ENCODE measurements around the gene COLEC11. TPM values are rescaled to one million over a fixed set of nuclear protein-coding genes. Genes with fewer than 3 reads are reported as not detected.
"Not testable (repeated sequence)": the region's sequence is repeated elsewhere in the genome, so short reads cannot be mapped to it uniquely, and the experiment has no call there.

The COLEC11 gene
- total and polyA plus RNA-seq, 9 donors, result 16.7 to 187 (median 59.9) TPM

GRCh38 chr2:3617198-3617890 is 22.4 kb downstream of the COLEC11 start:
- H3K9me3 ChIP-seq, result no peaks in the 10 kb centered on the region
- intact Hi-C loops (cut with DNase I), result no loop called here
- TF ChIP-seq EP300 (IDR thresholded peaks at IDR 0.05) (no peak), POLR2A (IDR thresholded peaks at IDR 0.05) (no peak)
- TF ChIP-seq, protein P1, sequence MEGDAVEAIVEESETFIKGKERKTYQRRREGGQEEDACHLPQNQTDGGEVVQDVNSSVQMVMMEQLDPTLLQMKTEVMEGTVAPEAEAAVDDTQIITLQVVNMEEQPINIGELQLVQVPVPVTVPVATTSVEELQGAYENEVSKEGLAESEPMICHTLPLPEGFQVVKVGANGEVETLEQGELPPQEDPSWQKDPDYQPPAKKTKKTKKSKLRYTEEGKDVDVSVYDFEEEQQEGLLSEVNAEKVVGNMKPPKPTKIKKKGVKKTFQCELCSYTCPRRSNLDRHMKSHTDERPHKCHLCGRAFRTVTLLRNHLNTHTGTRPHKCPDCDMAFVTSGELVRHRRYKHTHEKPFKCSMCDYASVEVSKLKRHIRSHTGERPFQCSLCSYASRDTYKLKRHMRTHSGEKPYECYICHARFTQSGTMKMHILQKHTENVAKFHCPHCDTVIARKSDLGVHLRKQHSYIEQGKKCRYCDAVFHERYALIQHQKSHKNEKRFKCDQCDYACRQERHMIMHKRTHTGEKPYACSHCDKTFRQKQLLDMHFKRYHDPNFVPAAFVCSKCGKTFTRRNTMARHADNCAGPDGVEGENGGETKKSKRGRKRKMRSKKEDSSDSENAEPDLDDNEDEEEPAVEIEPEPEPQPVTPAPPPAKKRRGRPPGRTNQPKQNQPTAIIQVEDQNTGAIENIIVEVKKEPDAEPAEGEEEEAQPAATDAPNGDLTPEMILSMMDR (IDR thresholded peaks at IDR 0.05), result no peak
- WGBS, 3 donors, result 96 to 98% (median 97%) methylated on average over 21 of the region's 21 CpGs
- peaks cover 1% of the 10 kb centered on the region for H3K4me1 ChIP-seq (ENCODE audit: insufficient read depth)
- DNase-seq, result peak in 1 of 5 donors; percentile 9
- no peaks in the 10 kb centered on the region for H3K27me3 ChIP-seq
- no peaks in the 10 kb centered on the region for H3K36me3 ChIP-seq
- H3K4me3 ChIP-seq, result no peak overlapping the region
- no peak overlapping the region for H3K27ac ChIP-seq

DNA sequence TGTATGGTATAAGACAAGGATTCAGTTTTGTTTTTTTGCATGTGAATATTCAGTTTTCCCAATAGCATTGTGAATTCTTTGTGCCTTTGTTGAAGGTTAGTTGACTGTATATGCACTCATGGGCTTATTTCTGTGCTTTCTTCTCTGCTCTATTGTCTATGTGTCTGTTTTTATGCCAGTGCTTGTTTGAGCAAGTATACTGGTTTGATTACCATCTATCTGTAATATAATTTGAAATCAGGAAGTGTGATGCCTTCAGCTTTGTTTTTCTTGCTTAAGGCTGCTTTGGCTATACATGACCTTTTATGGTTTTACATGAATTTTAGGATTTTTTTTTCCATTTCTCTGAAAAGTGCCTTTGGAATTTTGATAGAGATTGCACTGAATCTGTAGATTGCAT is 23.5 kb downstream of the COLEC11 start:
- no peak overlapping the region for H3K27ac ChIP-seq
- peaks cover 1% of the 10 kb centered on the region for H3K4me1 ChIP-seq (ENCODE audit: insufficient read depth)
- H3K27me3 ChIP-seq, result no peaks in the 10 kb centered on the region
- intact Hi-C loops (cut with DNase I), result no loop called here
- no peak for TF ChIP-seq EP300 (IDR thresholded peaks at IDR 0.05)
- TF ChIP-seq, protein P1 (IDR thresholded peaks at IDR 0.05), result no peak
- no peak for TF ChIP-seq POLR2A (IDR thresholded peaks at IDR 0.05)
- DNase-seq, result no peak
- H3K9me3 ChIP-seq, result no peaks in the 10 kb centered on the region
- no peaks in the 10 kb centered on the region for H3K36me3 ChIP-seq
- no peak overlapping the region for H3K4me3 ChIP-seq

- TF ChIP-seq POLR2A (IDR thresholded peaks at IDR 0.05), result no peak
- TF ChIP-seq, protein P1 (IDR thresholded peaks at IDR 0.05), result no peak
- TF ChIP-seq EP300 (IDR thresholded peaks at IDR 0.05), result no peak
- H3K27me3 ChIP-seq, result no peaks in the 10 kb centered on the region
- H3K4me3 ChIP-seq, result no peak overlapping the region
- intact Hi-C loops (cut with DNase I), result no loop called here
- H3K27ac ChIP-seq, result no peak overlapping the region
- 90 to 99% (median 94%) methylated on average over 2 of the region's 2 CpGs for WGBS, 3 donors
- no peaks in the 10 kb centered on the region for H3K9me3 ChIP-seq
- H3K4me1 ChIP-seq (ENCODE audit: insufficient read depth), result peaks cover 1% of the 10 kb centered on the region
- no peaks in the 10 kb centered on the region for H3K36me3 ChIP-seq
- DNase-seq, result no peak
Observed at GRCh38 chr2:3619033-3619432, 24.1 kb downstream of the COLEC11 start.

GRCh38 chr2:3619661-3620060 is 24.7 kb downstream of the COLEC11 start:
- H3K27me3 ChIP-seq; H3K9me3 ChIP-seq; intact Hi-C loops (cut with DNase I); H3K36me3 ChIP-seq; H3K4me1 ChIP-seq (ENCODE audit: insufficient read depth); H3K4me3 ChIP-seq: not testable (repeated sequence)
- peak overlapping the region in 1 of 2 donors; percentile 30 for H3K27ac ChIP-seq
- 91 to 94% (median 93%) methylated on average over 9 of the region's 9 CpGs for WGBS, 3 donors
- peak in 3 of 5 donors; percentile 4 to 17 (median 7) for DNase-seq

- Histone ChIP-seq H3K27ac (peak overlapping the region in 1 of 2 donors; percentile 58), H3K36me3 (no peaks in the 10 kb centered on the region), H3K9me3 (no peaks in the 10 kb centered on the region), H3K4me3 (no peak overlapping the region), H3K4me1 (ENCODE audit: insufficient read depth) (peaks cover 3% of the 10 kb centered on the region), H3K27me3 (no peaks in the 10 kb centered on the region)
- intact Hi-C loops (cut with DNase I), result no loop called here
- DNase-seq, result peak in 3 of 5 donors; percentile 4 to 5 (median 5)
- TF ChIP-seq POLR2A (IDR thresholded peaks at IDR 0.05) (no peak), EP300 (IDR thresholded peaks at IDR 0.05) (no peak)
- TF ChIP-seq, protein P1 (IDR thresholded peaks at IDR 0.05), result no peak
- WGBS, 3 donors, result 9 to 40% (median 13%) methylated on average over 5 of the region's 5 CpGs
Observed at GRCh38 chr2:3620834-3621233, 25.9 kb downstream of the COLEC11 start.
